Measurements from ENCODE around the gene CDK10.
"Not testable (repeated sequence)": the region's sequence is repeated elsewhere in the genome, so short reads cannot be mapped to it uniquely, and the experiment has no call there.

Gene CDK10

GRCh38 chr16:89687092-89687940, 827 bp downstream of the CDK10 start:
- peaks cover 38% of the 10 kb centered on the region for H3K9me3 Mint-ChIP-seq
- TF ChIP-seq, protein P1, sequence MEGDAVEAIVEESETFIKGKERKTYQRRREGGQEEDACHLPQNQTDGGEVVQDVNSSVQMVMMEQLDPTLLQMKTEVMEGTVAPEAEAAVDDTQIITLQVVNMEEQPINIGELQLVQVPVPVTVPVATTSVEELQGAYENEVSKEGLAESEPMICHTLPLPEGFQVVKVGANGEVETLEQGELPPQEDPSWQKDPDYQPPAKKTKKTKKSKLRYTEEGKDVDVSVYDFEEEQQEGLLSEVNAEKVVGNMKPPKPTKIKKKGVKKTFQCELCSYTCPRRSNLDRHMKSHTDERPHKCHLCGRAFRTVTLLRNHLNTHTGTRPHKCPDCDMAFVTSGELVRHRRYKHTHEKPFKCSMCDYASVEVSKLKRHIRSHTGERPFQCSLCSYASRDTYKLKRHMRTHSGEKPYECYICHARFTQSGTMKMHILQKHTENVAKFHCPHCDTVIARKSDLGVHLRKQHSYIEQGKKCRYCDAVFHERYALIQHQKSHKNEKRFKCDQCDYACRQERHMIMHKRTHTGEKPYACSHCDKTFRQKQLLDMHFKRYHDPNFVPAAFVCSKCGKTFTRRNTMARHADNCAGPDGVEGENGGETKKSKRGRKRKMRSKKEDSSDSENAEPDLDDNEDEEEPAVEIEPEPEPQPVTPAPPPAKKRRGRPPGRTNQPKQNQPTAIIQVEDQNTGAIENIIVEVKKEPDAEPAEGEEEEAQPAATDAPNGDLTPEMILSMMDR (IDR thresholded peaks at IDR 0.05), result no peak
- peaks cover 9% of the 10 kb centered on the region for H3K4me1 Mint-ChIP-seq
- DNase-seq, result no peak
- no peaks in the 10 kb centered on the region for H3K27me3 Mint-ChIP-seq (ENCODE audit: low read depth, poor library complexity)
- peak overlapping the region; percentile 85 for H3K4me3 Mint-ChIP-seq
- peak overlapping the region; percentile 85 for H3K27ac Mint-ChIP-seq
- H3K36me3 Mint-ChIP-seq (ENCODE audit: low read depth), result peaks cover 62% of the 10 kb centered on the region

DNA sequence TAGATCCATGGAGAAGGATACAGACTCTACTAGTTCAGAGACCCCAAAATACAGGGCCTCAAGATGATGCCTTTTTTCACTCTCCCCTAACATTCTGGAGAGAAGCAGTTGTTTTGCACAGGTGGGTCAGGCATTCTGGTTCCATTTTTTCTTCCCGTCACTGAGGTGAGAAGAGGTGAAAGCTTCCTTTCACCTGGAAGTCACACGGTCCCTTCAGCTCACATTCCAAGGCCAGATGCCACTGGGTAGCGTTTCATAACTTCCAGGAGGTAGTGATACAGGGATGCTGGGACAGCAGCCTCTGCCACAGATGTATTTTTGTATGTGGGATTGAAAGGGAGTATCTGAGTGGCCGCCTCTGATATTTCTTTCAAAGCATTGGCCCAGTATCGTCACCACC, 1.9 kb downstream of the CDK10 start:
- Mint-ChIP-seq H3K27ac (no peak overlapping the region), H3K36me3 (ENCODE audit: low read depth) (peaks cover 57% of the 10 kb centered on the region)

DNA sequence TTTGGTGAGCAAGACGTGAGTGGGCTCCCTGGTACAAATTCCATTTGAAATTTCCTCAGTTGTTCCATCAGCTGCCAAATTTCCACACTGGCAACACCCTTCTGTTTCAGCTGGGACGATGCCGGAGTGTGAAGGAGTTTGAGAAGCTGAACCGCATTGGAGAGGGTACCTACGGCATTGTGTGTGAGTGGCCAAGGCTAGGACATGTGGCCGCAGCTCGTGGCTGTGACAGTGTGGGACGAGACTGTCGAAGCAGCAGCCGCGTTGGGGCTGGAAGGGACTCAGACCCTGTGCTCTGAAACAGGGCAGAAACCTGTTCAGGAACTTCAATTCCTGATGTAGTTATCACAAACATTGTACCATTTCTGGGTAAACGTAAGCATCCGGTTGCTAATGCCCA, 2.7 kb downstream of the CDK10 start:
- Mint-ChIP-seq H3K4me3 (no peak overlapping the region), H3K27me3 (ENCODE audit: low read depth, poor library complexity) (no peaks in the 10 kb centered on the region), H3K9me3 (peaks cover 19% of the 10 kb centered on the region), H3K36me3 (ENCODE audit: low read depth) (peaks cover 53% of the 10 kb centered on the region), H3K27ac (no peak overlapping the region), H3K4me1 (peaks cover 16% of the 10 kb centered on the region)
- TF ChIP-seq, protein P1 (IDR thresholded peaks at IDR 0.05), result no peak
- DNase-seq, result no peak

More for the DNA sequence above, 1.9 kb downstream of the CDK10 start:
- TF ChIP-seq, protein P1 (IDR thresholded peaks at IDR 0.05), result no peak
- no peaks in the 10 kb centered on the region for H3K27me3 Mint-ChIP-seq (ENCODE audit: low read depth, poor library complexity)
- peaks cover 11% of the 10 kb centered on the region for H3K4me1 Mint-ChIP-seq
- H3K9me3 Mint-ChIP-seq, result peaks cover 27% of the 10 kb centered on the region
- H3K4me3 Mint-ChIP-seq, result peak overlapping the region; percentile 85
- DNase-seq, result no peak

GRCh38 chr16:89689621-89690020, 3.1 kb downstream of the CDK10 start:
- peaks cover 49% of the 10 kb centered on the region for H3K36me3 Mint-ChIP-seq (ENCODE audit: low read depth)
- peaks cover 15% of the 10 kb centered on the region for H3K9me3 Mint-ChIP-seq
- not testable (repeated sequence) for H3K27ac Mint-ChIP-seq; DNase-seq; H3K4me3 Mint-ChIP-seq; H3K27me3 Mint-ChIP-seq (ENCODE audit: low read depth, poor library complexity)
- peaks cover 16% of the 10 kb centered on the region for H3K4me1 Mint-ChIP-seq

GRCh38 chr16:89690392-89690901, 4.0 kb downstream of the CDK10 start:
- H3K27me3 Mint-ChIP-seq (ENCODE audit: low read depth, poor library complexity), result no peaks in the 10 kb centered on the region
- no peak overlapping the region for H3K27ac Mint-ChIP-seq
- no peak overlapping the region for H3K4me3 Mint-ChIP-seq
- TF ChIP-seq, protein P1 (IDR thresholded peaks at IDR 0.05), result no peak
- peaks cover 40% of the 10 kb centered on the region for H3K36me3 Mint-ChIP-seq (ENCODE audit: low read depth)
- H3K9me3 Mint-ChIP-seq, result peaks cover 9% of the 10 kb centered on the region
- peaks cover 23% of the 10 kb centered on the region for H3K4me1 Mint-ChIP-seq
- DNase-seq, result no peak

GRCh38 chr16:89691231-89691985, 4.9 kb downstream of the CDK10 start:
- TF ChIP-seq, protein P1 (IDR thresholded peaks at IDR 0.05), result no peak
- Mint-ChIP-seq H3K4me1 (peaks cover 32% of the 10 kb centered on the region), H3K36me3 (ENCODE audit: low read depth) (peaks cover 31% of the 10 kb centered on the region), H3K4me3 (no peak overlapping the region), H3K27me3 (ENCODE audit: low read depth, poor library complexity) (no peaks in the 10 kb centered on the region), H3K9me3 (peaks cover under 1% of the 10 kb centered on the region), H3K27ac (no peak overlapping the region)
- DNase-seq, result no peak
